K562 (cell line): Measurements from ENCODE around the gene CALHM1. TPM values are rescaled to one million over a fixed set of nuclear protein-coding genes. Genes with fewer than 3 reads are reported as not detected.

ENCODE experiments used
- ATAC-seq: fragments of 200-7000 bp; cut with Tn5 transposase; 3 replicates; pipeline ENCODE4 v1.9.1; 2020; ENCODE audit warnings: moderate library complexity
- BruUV-seq: library from RNA; stranded (reverse); fragments of 400-500 nt; replicated peaks from 2 replicates; lab custom pipeline; 2021; lab: Mats Ljungman, UMichigan
- CTCF ChIA-PET: fragments of 300-600 bp; formaldehyde crosslinking; extraction: SDS; loops from one replicate; lab custom pipeline; 2021; ENCODE audit warnings: low intra/inter-chr PET ratio; lab: Yijun Ruan, JAX
- POLR2A ChIA-PET: fragments of 300-600, 350-650 bp; sonication (Branson Sonifier 250); formaldehyde crosslinking; extraction: SDS; loops from one replicate; lab custom pipeline; 2021; ENCODE audit warnings: antibody characterized with exemption, inconsistent platforms; lab: Yijun Ruan, JAX
- DNase-seq, 4 experiments: peaks; one replicate each; pipeline versions ENCODE4 v3.0.0 to v3.0.0-alpha.2; 2011 to 2018; ENCODE audit warnings: low spot score in 3 of 4, mixed read lengths in 3 of 4; ENCODE audit errors: extremely low read depth in 1 of 4
- FAIRE-seq: peaks from 2 replicates; lab custom pipeline; 2011; peaks lifted over from hg19 to GRCh38; lab: Jason Lieb, UNC
- H2AFZ ChIP-seq: 2 replicates; pipeline ENCODE4 v1.6.0; 2011; ENCODE audit warnings: low read depth, low read length, control low read depth, inconsistent platforms
- H3K27ac ChIP-seq: fragments of 200-600 bp; 3 replicates; pipeline ENCODE4 v1.8.0; 2011; ENCODE audit warnings: low read depth, mild to moderate bottlenecking, control low read depth, inconsistent platforms, low read length, moderate library complexity, mixed read lengths; ENCODE audit errors: extremely low read depth
- H3K27me3 ChIP-seq, 2 experiments: fragments of 300-600 bp in 1 of 2; 2 replicates in 1 of 2; 3 replicates in 1 of 2; pipeline versions ENCODE4 v1.6.0 to v1.8.0; 2011; ENCODE audit warnings: inconsistent platforms in 2 of 2, low read length in 2 of 2, mild to moderate bottlenecking in 1 of 2, mixed read lengths in 1 of 2, moderate library complexity in 1 of 2; ENCODE audit not compliant: control insufficient read depth in 2 of 2, insufficient read depth in 2 of 2
- H3K36me3 ChIP-seq: fragments of 300-600 bp; 3 replicates; pipeline ENCODE4 v1.8.0; 2011; ENCODE audit warnings: mild to moderate bottlenecking, low read length, inconsistent platforms; ENCODE audit not compliant: control insufficient read depth, insufficient read depth
- H3K4me1 ChIP-seq, 2 experiments: fragments of 200-600 bp in 1 of 2; replicated peaks in 1 of 2; 2 replicates in 1 of 2; 3 replicates in 1 of 2; pipeline versions ENCODE4 v1.5.1 to v1.8.0; 2011; ENCODE audit warnings: inconsistent platforms in 2 of 2, low read length in 2 of 2, mild to moderate bottlenecking in 1 of 2, mixed read lengths in 1 of 2, moderate library complexity in 1 of 2; ENCODE audit not compliant: control insufficient read depth in 2 of 2, insufficient read depth in 2 of 2
- H3K4me2 ChIP-seq: 2 replicates; pipeline ENCODE4 v1.6.1; 2011; ENCODE audit warnings: low read length, control low read depth, inconsistent platforms, mixed read lengths; ENCODE audit not compliant: insufficient read depth
- H3K4me3 ChIP-seq: fragments of 200-600 bp; sonication (generic), shearing (Covaris generic); 2 replicates; pipeline ENCODE4 v1.5.1; 2016; ENCODE audit warnings: control low read depth, inconsistent platforms
- H3K79me2 ChIP-seq: fragments of 200-600 bp; 3 replicates; pipeline ENCODE4 v1.8.0; 2011; ENCODE audit warnings: low read length, inconsistent platforms; ENCODE audit not compliant: control insufficient read depth, insufficient read depth
- H3K9ac ChIP-seq, 2 experiments: 2 replicates each; pipeline versions ENCODE4 v1.6.0 to v1.6.1; 2011; ENCODE audit warnings: low read depth in 2 of 2, low read length in 2 of 2, control low read depth in 1 of 2, inconsistent platforms in 1 of 2, mild to moderate bottlenecking in 1 of 2, mixed read lengths in 1 of 2; ENCODE audit not compliant: insufficient read depth in 1 of 2
- H3K9me1 ChIP-seq: one replicate; pipeline ENCODE4 v1.6.0; 2011; ENCODE audit warnings: inconsistent platforms, mild to moderate bottlenecking, low read length, moderate library complexity; ENCODE audit not compliant: control insufficient read depth, insufficient read depth
- H3K9me3 ChIP-seq: replicated peaks from 2 replicates; pipeline ENCODE4 v1.5.1; 2011; ENCODE audit warnings: low read depth, low read length, inconsistent platforms; ENCODE audit not compliant: control insufficient read depth, insufficient read depth
- H4K20me1 ChIP-seq: replicated peaks from 2 replicates; pipeline ENCODE4 v1.6.1; 2011; ENCODE audit warnings: low read length, inconsistent platforms, mixed read lengths; ENCODE audit not compliant: control insufficient read depth, insufficient read depth
- CEBPG ChIP-seq, 3 experiments: fragments of 200-800 bp in 1 of 3; sonication (Bioruptor generic) in 1 of 3; sonication (generic) in 1 of 3; formaldehyde crosslinking in 1 of 3; IDR thresholded peaks in 2 of 3; conservative IDR thresholded peaks in 1 of 3; 2 replicates each; pipeline versions ENCODE4 v1.6.1 to v1.8.0; 2016 to 2022; ENCODE audit warnings: missing compliant biosample characterization in 2 of 3, missing genetic modification characterization in 2 of 3, mild to moderate bottlenecking in 1 of 3, missing genetic modification reagents in 1 of 3
- CHCHD3 ChIP-seq: fragments of 250-450 bp; sonication (Bioruptor Pico); IDR thresholded peaks from 2 replicates; pipeline ENCODE4 v2.1.2; 2022; ENCODE audit warnings: mild to moderate bottlenecking
- ELF2 ChIP-seq: fragments of 250-450 bp; sonication (Bioruptor Pico); IDR thresholded peaks from 2 replicates; pipeline ENCODE4 v1.5.0; 2021; ENCODE audit warnings: mild to moderate bottlenecking
- FOXJ2 ChIP-seq: fragments of 200-800 bp; sonication (Bioruptor generic); IDR thresholded peaks from 2 replicates; pipeline ENCODE4 v1.6.1; 2016; ENCODE audit warnings: missing genetic modification characterization, missing compliant biosample characterization
- HNRNPLL ChIP-seq: fragments of 200-400 bp; formaldehyde crosslinking; IDR thresholded peaks from 2 replicates; pipeline ENCODE4 v1.6.1; 2017; ENCODE audit warnings: low read length, low read depth, mild to moderate bottlenecking; ENCODE audit not compliant: poor library complexity, severe bottlenecking
- ZNF354B ChIP-seq: fragments of 250-450 bp; sonication (Bioruptor Pico); IDR thresholded peaks from 2 replicates; pipeline ENCODE4 v1.4.0; 2020
- ZNF778 ChIP-seq: fragments of 450-650 bp; formaldehyde crosslinking; IDR thresholded peaks from 2 replicates; pipeline ENCODE4 v1.4.0; 2020; ENCODE audit warnings: mild to moderate bottlenecking, moderate library complexity
- WGBS: fragments of 100-300 bp; shearing (Covaris generic); methylation state at CpG from one replicate; pipeline ENCODE4 v1.1.6; 2016; ENCODE audit warnings: low coverage, mixed read lengths; ENCODE audit not compliant: insufficient coverage; ENCODE audit errors: missing lambda C conversion rate; 5-methylcytosine and 5-hydroxymethylcytosine counted together
- in situ Hi-C: fragments of 300-500 bp; cut with MboI; formaldehyde crosslinking; loops from 4 replicates; pipeline ENCODE4 v1.15.0; 2018; ENCODE audit warnings: inconsistent platforms, mixed read lengths
- intact Hi-C: fragments of 100-400 bp; cut with micrococcal nuclease; formaldehyde crosslinking; loops from 2 replicates; pipeline ENCODE4 v1.14.2; 2022
- polyA plus RNA-seq, 8 experiments: library from polyadenylated mRNA; depleted of rRNA in 4 of 8; stranded (reverse) in 5 of 8; unstranded in 3 of 8; fragments of >200 nt; fragmentation: Nextera tagmentation in 2 of 8; fragmentation: Illumina TruSeq in 1 of 8; extraction: Ambion mirVana in 2 of 8; extraction: Trizol in 1 of 8; gene quantifications; 2 replicates each; pipeline versions ENCODE4 v1.2.1 to v1.2.3, GENCODE V29; 2011 to 2014; ENCODE audit warnings: inconsistent platforms in 1 of 8, missing spikeins in 1 of 8
- total RNA-seq, 7 experiments: library from RNA; depleted of rRNA in 6 of 7; stranded (reverse); fragments of >200 nt in 6 of 7; fragmentation: Illumina TruSeq in 2 of 7; extraction: Trizol in 2 of 7; gene quantifications; 2 replicates each; pipeline versions ENCODE4 v1.2.1 to v1.2.3, GENCODE V29; 2011 to 2021; ENCODE audit warnings: low replicate concordance in 1 of 7
- TF ChIP-seq, protein P1 (sequence below): sonication (generic); formaldehyde crosslinking; IDR thresholded peaks from 2 replicates; pipeline ENCODE4 v1.8.0; 2022; ENCODE audit warnings: mild to moderate bottlenecking, missing genetic modification reagents

CALHM1 gene
- total and polyA plus RNA-seq, 9 of the 15 experiments (the other 6 are each of a cell fraction or from before 2014, with no cell fraction given) = 0.03 TPM; not detected in 8

DNA sequence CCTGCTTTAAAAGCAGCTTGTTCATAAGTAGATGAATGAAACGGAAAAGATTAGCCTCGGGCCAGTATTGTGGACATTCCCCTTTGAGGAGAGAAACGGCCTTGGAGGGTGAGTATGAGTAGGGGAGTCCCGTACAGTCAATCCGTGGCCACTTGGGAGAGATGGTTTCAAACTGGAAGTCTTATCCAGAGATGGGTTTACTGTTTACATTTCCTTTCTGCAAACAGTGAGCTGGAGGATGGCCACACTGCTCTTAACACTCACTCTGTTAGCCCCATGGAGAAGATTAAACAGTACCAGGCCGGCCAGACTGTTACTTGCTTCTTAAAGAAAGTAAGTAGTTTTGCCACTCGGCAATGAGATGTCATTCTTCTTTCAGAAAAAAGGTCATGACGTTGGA is 26.8 kb downstream of the CALHM1 start:
- Histone ChIP-seq H3K27ac (no peak overlapping the region), H3K9me1 (no peaks in the 10 kb centered on the region), H3K4me1 (no peaks in the 10 kb centered on the region), H3K4me3 (no peak overlapping the region), H2AFZ (no peak overlapping the region), H3K27me3 (no peaks in the 10 kb centered on the region), H3K36me3 (peaks cover 92% of the 10 kb centered on the region), H3K79me2 (no peaks in the 10 kb centered on the region), H4K20me1 (no peaks in the 10 kb centered on the region), H3K9me3 (no peaks in the 10 kb centered on the region), H3K9ac (no peak overlapping the region), H3K4me2 (no peak overlapping the region)
- BruUV-seq = no TSS peak
- in situ Hi-C loops (no loop called here), intact Hi-C loops (no loop called here)
- TF ChIP-seq ZNF354B (CRISPR knock-in tag) (no peak), CEBPG (CRISPR knock-in tag; IDR thresholded peaks at IDR 0.05) (no peak), CEBPG (tag; conservative IDR thresholded peaks at IDR 0.05 in 1 of 2, IDR thresholded peaks at IDR 0.05 in 1 of 2) (no peak), HNRNPLL (no peak), FOXJ2 (no peak), ZNF778 (no peak), CHCHD3 (CRISPR knock-in tag) (no peak), ELF2 (CRISPR knock-in tag) (no peak)
- TF ChIP-seq, protein P1, sequence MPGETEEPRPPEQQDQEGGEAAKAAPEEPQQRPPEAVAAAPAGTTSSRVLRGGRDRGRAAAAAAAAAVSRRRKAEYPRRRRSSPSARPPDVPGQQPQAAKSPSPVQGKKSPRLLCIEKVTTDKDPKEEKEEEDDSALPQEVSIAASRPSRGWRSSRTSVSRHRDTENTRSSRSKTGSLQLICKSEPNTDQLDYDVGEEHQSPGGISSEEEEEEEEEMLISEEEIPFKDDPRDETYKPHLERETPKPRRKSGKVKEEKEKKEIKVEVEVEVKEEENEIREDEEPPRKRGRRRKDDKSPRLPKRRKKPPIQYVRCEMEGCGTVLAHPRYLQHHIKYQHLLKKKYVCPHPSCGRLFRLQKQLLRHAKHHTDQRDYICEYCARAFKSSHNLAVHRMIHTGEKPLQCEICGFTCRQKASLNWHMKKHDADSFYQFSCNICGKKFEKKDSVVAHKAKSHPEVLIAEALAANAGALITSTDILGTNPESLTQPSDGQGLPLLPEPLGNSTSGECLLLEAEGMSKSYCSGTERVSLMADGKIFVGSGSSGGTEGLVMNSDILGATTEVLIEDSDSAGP (CRISPR knock-in tag) = no peak
- CTCF ChIA-PET = no interaction called here
- POLR2A ChIA-PET = interaction anchor here (0.9 kb wide), 1 partner anchor 18 kb away, joined by 3 read pairs; no protein-coding TSS in a partner anchor
- no peak for DNase-seq
- FAIRE-seq = no peak
- no peak for ATAC-seq
- 90% methylated on average over 8 of the region's 8 CpGs for WGBS
